ACHN (cell line): ENCODE measurements around the gene TMTC4.
A peak's percentile ranks its signal among the peaks of the same experiment; 100 is the strongest.
"Not testable (repeated sequence)": the region's sequence is repeated elsewhere in the genome, so short reads cannot be mapped to it uniquely, and the experiment has no call there.

Experiments
- DNase-seq: peaks from one replicate; pipeline ENCODE4 v3.0.0-alpha.2; 2015
- in situ Hi-C: cut with HindIII; loops from 2 replicates; pipeline ENCODE4 v1.10.0; 2017; ENCODE audit warnings: low sequenced_read_pairs, low pct_ligation_motif_present, low pct_unique_long_range_greater_than_20kb

The TMTC4 gene

GRCh38 chr13:100637380-100637779, 37.2 kb downstream of the TMTC4 start:
- no peak for DNase-seq
- in situ Hi-C loops, result no loop called here

- no peak for DNase-seq
- in situ Hi-C loops, result no loop called here
Observed at GRCh38 chr13:100636441-100636840, 38.2 kb downstream of the TMTC4 start.

GRCh38 chr13:100636004-100636403, 38.6 kb downstream of the TMTC4 start:
- DNase-seq, result no peak
- in situ Hi-C loops, result no loop called here

GRCh38 chr13:100634696-100635095, 39.9 kb downstream of the TMTC4 start:
- no peak for DNase-seq
- in situ Hi-C loops, result no loop called here

- in situ Hi-C loops, result no loop called here
- DNase-seq, result peak; percentile 8
Observed at GRCh38 chr13:100633461-100633860, 41.1 kb downstream of the TMTC4 start.

- in situ Hi-C loops, result no loop called here
- DNase-seq, result no peak
Observed at GRCh38 chr13:100630555-100630954, 44.0 kb downstream of the TMTC4 start.

- no peak for DNase-seq
- in situ Hi-C loops, result no loop called here
Observed at GRCh38 chr13:100627120-100627519, 47.5 kb downstream of the TMTC4 start.

GRCh38 chr13:100625447-100625846, 49.1 kb downstream of the TMTC4 start:
- DNase-seq, result no peak
- in situ Hi-C loops, result no loop called here

- no peak for DNase-seq
- in situ Hi-C loops, result no loop called here
Observed at GRCh38 chr13:100620792-100621191, 53.8 kb downstream of the TMTC4 start.

- in situ Hi-C loops, result no loop called here
- no peak for DNase-seq
Observed at GRCh38 chr13:100619940-100620339, 54.7 kb downstream of the TMTC4 start.

- in situ Hi-C loops, DNase-seq: not testable (repeated sequence)
Observed at GRCh38 chr13:100618897-100619296, 55.7 kb downstream of the TMTC4 start.

GRCh38 chr13:100613031-100613430, 61.6 kb downstream of the TMTC4 start:
- in situ Hi-C loops, result no loop called here
- no peak for DNase-seq

GRCh38 chr13:100611678-100612492, 62.7 kb downstream of the TMTC4 start:
- in situ Hi-C loops, result no loop called here

GRCh38 chr13:100610391-100611347, 63.9 kb downstream of the TMTC4 start:
- no peak for DNase-seq
- in situ Hi-C loops, result no loop called here

More at GRCh38 chr13:100611678-100612492, 62.7 kb downstream of the TMTC4 start:
- DNase-seq, result no peak

- in situ Hi-C loops, result no loop called here
- no peak for DNase-seq
Observed at GRCh38 chr13:100608906-100609305, 65.7 kb downstream of the TMTC4 start.

- in situ Hi-C loops, result no loop called here
Observed at GRCh38 chr13:100608489-100608888, 66.1 kb downstream of the TMTC4 start.

GRCh38 chr13:100604918-100605710, 69.5 kb downstream of the TMTC4 start:
- in situ Hi-C loops, result no loop called here
- no peak for DNase-seq

More at GRCh38 chr13:100608489-100608888, 66.1 kb downstream of the TMTC4 start:
- no peak for DNase-seq

- no peak for DNase-seq
- in situ Hi-C loops, result no loop called here
Observed at GRCh38 chr13:100602493-100603111, 72.0 kb downstream of the TMTC4 start.
